ENCODE data around the gene C12orf54.

GRCh38 chr12:48545833-48546469 lies 63.7 kb downstream of the C12orf54 start:
- TF ChIP-seq CTCF (IDR thresholded peaks at IDR 0.05) (no peak), EP300 (IDR thresholded peaks at IDR 0.05) (no peak), POLR2A (IDR thresholded peaks at IDR 0.05) (no peak), POLR2AphosphoS5 (IDR thresholded peaks at IDR 0.05) (no peak)

Measured in gastroesophageal sphincter (tissue), 3 donors.